ENCODE measurements around the gene LRFN5.

DNA sequence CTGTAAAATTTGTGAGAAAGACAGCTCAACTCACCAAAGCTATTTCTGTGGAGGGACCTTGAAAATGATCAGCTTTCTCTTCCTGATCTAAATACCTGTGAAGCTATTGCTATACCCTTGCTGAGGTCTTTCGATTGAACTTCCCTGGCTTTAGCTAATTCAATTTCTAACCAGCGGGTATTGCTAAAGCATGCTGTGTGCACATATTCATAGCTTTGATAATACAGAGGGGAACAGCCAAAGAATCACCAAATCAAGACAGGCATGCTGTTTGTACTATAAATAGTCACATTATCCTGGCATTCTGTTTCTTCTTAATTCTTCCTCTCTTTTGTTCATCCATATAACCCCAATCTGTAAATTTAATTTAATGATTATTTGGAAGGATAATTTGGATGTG, 233.0 kb downstream of the LRFN5 start:
- TF ChIP-seq POLR2A (IDR thresholded peaks at IDR 0.05; ENCODE audit: control extremely low read depth in 1 of 2, low read depth in 2 of 2, low read length in 2 of 2) (no peak), CTCF (IDR thresholded peaks at IDR 0.05; ENCODE audit: control extremely low read depth in 1 of 3, insufficient read depth in 1 of 3, low read depth in 1 of 3, low read length in 3 of 3) (no peak), EP300 (IDR thresholded peaks at IDR 0.05; ENCODE audit: borderline replicate concordance in 1 of 2, low read depth in 2 of 2, low read length in 2 of 2) (no peak), EGR1 (IDR thresholded peaks at IDR 0.05; ENCODE audit: borderline replicate concordance, low read depth, low read length) (no peak), SIX5 (IDR thresholded peaks at IDR 0.05; ENCODE audit: low read depth, low read length) (no peak)

Data from H1 (cell line).